ENCODE results near the gene CASZ1.

Gene CASZ1

DNA sequence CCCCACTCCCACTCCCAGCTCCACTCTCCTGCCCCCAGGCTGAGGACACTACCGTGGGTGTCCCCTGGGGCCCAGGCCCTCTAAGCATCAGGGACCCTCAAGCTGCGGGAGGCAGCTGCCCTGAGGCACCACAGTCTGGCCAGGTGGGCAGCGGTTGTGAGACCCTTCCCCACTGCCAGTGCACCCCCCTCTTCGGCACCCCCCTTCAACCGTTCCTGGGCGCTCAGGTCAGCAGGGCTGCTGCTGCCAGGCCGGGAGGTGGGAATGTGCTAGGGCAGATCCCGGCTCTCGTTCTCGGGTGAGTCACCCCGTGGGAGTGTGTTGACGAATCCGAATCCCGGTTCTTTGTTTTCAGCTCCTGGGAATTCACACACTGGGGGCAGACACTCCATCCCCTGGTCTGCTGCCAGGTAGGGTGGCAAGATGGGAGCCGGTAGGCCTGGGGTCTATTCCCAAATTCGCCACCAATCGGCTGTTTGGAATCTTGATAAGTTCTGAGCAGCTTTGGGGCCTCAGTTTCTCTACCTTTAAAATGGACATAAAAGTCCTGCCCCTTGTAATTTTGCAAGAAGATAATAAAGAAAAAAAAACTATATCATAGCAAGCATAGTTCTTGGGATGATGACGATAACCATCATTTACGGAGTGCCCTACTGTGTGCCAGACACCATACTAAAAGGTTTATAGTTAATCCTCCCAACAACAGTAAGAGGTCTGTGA is 28.5 kb upstream of the CASZ1 start:
- DNase-seq, result no peak

DNA sequence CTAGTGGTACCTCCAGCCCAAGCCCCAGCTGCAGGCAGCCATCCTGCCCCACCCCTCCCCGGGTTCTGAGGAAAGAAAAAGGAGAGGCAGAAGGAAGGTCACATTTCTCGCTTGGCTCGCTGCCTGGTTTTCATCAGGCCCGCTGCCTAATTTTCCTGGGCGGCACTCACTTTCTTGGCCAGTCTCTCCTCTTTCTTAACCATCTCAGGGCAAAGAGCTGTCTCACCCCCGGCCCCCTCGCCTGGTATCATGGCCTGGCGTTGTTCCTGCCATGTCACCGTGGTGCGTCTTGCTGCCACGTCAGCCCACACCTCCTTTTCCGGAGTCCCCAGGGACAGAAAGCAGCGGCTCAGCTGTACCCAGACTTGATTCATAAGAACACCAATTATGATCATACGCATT is 26.6 kb upstream of the CASZ1 start:
- DNase-seq, result no peak

DNA sequence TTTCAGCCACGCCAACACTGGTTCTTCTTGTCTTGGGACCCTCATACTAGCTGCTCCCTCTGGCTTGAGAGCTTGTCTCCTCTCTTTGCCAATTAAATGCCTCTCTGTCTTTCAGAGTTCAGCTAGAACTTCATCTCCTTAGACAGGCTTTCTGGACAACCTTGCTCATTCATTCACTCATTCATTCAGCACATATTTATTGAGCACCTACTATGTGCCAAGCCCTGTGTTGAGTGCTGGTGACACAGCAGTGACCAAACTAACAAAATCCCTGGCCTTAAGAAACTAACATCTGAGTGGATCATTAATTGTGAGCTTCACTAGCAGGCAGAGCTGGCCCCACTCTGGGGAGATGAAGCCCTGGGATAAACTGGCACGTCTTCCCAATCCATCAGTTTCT is 24.9 kb upstream of the CASZ1 start:
- DNase-seq, result no peak

DNA sequence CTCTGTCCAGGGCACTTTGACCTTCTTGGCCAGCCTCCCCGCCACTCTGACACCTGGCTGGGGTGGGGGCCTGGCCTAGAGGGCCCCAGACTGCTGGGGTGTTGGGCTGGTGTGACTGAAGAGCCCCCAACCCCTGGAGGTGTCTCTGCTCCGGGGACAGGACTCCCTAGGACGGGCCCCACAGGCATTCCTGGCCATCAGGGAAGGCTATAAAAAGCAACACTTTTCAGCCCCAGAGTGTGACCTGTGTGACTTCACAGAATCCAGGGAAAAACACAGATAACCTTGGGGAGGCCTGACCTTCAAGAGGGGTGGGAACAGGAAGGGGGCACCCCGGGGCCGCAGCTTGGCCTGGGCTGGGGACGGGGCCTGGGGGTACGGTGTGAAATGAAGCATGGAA is 24.0 kb upstream of the CASZ1 start:
- no peak for DNase-seq

DNA sequence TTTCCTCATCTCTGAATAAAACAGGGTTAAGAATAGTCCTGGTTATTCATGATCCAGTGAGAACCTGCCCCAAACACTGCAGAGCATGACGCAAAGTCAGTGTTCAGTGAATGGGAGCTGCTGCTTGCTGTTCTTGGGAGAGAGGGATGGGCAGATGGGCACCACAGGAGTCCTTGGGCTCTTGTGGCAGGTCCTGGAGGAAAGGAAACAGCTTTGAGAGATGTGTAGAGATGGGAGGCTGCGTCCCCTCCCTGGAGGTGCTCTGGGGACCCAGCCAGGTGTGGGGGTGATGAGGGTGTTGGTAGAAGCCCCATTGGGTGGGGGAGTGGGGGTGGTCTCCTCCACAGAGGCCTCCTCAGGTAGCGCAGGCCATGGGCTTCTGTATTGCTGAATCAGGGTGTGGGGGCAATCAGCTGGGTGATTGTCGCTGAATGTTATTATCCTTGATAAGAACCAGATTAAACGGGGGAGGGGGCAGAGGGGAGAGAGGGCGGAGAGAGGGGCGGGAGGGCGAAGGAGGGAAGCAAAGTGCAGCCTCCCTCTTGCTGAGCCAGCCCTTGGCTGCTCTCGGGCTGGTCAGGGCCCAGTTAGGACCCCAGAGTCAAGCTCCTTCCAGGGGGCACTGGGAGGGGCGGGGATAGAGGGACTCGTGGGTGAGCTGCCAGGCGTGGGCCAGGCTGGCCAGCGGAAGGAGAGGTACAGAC is 22.9 kb upstream of the CASZ1 start:
- DNase-seq, result no peak

DNA sequence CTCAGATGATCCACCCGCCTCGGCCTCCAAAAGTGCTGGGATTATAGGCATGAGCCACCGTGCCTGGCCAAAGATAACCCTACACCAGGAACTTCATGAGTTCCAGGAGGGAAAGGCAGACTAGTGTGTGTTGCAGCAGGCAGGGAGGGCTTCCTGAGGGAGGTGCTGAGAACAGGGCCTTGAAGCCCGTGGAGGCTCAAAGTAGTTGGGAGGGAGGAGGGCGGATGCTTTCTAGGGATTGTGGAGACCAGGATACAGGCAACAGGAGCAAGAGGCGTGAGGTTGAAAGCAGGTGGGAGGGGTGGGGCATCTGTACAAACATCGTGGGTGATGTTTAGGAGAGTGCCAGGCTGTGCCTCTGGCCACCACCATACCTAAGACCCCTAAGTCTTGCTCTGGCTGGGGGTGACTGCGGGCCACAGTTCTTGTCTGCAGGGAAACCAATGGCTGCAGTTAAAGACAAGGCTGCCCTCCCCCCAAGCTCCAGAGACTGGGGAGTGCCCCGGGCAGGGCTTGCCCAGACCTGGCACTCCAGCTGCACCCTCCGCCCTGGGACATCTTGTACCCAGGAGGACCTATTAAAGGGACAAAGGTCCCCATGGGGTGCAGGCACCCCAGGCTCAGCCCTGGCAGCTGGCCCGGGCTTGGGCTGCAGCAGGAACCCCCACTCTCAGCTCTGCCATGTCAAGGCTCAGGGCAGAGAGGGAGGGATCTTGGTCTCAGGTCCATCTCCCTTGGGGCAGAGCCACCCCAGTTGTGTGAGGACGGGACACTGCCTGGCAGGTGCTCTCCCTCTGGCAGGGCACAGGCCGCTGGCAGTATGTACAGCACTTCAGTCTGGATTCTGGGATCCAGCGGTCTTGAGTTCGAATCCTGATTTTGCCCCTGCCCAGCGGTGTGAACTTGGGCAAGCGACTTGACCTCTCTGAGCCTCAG is 22.1 kb upstream of the CASZ1 start:
- no peak for DNase-seq

DNA sequence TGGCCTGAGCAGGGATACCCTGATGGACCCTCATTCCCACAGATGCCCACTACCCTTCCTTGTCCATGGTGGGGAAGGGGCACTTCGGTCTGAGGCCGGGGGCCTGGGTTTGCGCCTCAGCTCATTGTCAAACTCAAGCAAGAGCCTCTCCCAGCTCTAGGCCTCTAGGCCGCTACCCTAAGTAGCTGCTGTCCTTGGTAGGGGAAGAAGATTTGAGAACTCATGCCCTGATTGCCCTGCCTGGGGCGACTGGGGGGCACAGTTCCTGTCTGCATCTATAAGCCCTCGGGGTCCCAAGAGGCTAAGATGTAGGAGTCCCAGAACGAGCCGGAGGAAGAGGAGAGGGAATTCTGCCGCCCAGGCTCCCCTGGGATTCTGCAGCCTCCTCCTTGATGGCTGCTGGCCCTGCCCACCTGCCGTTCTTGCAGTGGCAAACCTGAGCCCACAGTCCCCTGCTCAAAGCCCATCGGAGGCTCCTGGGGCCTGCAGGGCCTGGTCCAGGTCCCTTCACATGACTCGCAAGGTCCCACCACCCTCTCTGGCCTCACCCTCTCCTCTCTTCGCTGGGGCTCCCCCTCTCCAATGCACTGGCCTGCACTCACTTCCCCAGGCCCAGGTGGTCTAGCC is 20.4 kb upstream of the CASZ1 start:
- DNase-seq, result no peak

DNA sequence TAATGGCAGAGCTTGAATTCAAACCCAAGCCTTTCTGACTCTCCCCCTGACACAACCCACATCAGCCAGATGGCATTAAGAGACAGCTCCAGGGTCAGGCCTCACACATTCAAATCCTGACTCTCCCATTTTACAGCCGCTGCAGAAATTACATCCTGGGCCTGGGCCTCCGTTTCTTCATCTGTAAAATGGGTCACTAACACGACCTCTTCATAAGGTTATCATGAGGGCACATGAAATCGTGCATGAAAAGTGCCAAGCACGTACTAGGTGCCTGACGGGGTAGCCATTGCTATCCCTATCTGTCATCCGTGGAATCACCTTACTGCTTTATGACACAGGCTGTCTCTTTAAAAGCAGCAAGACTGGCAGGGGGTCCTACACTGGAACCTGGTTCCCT is 19.8 kb upstream of the CASZ1 start:
- DNase-seq, result no peak

DNA sequence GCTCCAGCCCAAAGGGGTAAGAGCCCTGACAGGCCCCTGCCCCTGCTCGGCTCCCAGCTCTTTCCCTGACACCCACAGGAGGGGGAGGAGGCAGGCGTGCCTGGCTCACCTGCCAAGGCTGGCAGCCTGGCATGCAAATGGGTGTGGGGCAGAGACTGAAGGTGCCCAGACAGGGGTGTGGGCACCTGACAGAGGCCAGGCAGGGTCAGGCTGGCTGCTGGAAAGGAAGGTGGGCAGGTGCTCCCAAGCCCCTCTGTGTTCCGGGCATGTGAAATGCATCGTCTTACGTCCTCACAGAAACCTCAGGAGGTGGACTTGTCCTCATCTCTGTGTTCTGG is 19.4 kb upstream of the CASZ1 start:
- no peak for DNase-seq

DNA sequence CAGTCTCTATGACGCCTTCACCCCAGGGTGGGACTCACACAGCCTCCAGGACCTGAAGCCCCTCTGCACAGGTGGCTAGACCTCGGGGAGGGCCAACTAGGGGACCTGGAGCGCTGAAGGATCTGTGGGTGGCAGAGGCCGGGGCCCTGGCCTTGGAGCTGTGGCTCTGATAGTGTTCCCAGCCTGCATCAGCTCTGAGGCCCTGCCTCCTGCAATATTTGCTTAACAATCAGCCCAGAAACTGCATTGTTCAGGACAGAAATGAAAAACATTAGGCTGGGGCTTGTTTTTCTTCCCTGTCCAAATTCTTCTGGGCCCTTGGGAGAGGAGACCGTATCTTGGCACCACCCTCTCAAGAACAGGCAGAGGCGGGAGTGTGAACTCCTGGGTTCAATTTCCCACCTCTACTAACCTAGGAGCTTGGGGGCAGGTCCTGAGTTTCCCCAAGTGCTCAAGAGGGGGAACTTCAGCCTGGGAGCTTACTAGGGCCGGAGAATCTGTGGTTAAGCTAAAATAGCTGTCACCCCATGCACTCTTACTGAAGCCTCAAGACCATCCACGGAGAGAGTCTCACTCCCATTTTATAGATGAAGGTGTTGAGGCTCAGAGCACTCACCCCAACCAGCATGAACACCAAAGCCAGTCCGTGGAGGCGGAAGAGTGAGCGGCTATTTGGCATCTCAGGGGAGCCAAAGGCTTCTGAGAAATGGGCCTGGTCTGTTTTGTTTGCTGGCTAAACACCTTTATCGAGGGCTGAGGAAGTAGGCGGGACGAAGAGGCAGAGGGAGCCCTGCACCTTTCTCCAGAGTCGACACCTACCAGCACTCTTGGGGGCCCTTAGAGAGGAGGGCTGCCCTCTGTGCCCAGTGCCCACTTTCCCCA is 18.8 kb upstream of the CASZ1 start:
- no peak for DNase-seq

DNA sequence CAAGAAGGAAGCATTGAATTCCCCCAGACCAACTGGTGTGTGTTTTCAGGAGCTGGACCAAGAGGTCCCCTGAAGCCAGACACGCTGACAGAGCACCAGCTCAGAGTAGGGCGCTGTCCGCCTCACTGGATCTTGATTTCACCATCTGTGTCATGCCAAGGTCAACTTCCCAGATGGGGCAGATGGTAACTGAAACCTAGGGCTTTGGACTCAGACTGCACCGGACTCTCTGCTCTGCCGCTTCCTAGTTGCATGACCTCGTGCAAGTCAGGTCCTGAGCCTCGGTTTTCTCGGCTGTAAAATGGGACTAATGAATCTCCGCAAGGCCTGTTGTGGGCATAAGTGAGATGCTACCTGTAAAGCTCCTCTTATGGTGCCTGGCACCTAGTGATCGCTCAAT is 17.9 kb upstream of the CASZ1 start:
- DNase-seq, result no peak

DNA sequence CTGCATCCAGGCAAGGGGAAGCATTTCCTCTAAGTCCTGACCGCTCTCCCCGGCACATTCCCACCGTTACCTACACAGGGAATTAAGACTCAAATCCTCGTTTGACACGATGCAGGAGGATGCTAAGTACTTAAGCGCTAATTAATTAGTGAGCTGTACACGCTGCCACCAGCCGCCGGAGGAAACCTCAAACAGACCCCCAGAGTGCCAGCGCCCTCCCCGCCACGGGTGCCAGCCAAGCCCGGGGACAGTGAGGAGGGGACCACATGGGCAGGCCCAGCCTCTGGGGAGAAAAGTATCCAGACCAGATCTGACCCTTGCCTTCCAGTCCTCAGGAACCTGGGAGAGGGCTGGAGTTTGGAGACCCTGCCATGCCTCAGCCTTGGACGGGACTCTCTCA is 17.4 kb upstream of the CASZ1 start:
- DNase-seq, result no peak

DNA sequence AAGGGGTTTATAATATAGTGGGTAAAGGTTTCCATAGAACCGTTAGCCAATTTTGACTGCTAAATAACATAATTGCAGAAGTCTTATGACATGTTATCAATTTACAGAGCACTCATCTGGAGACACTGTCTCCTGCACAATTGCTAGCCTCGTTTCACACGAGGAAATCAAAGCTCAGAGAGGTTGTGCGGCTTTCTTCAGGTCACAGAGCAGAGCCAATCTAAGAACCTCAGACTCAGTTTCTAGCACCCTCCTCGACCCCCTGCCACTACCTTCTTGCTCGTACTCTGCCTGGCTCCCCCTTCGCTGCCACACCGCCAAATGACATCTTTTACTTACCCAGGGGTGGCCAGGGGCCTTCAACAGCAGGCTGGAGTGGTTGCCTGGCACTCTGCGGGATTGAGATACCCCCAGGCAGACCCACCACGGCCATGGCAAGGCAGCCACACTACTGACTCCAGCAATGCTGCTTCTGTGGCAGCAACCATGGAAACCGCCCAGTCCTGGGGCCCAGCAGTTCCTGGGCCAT is 16.0 kb upstream of the CASZ1 start:
- DNase-seq, result no peak

DNA sequence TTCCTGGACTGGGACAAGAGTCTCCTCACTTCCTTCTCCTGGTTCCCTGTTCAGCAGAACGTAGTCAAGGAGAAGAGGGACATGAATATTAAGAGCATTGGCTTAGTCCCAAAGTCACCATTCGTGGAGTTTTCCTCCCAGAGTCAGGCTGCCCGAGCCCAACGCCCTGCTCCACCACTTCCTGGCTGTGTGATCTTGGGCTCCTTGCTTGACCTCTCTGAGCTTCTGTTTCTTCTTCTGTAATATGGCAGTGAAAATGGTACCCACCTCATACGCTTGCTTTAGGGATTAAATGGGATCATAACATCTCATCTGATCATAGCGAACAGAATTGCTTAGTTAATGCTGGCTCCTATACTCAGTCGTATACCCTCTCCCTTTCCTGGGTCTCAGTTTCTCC is 12.0 kb upstream of the CASZ1 start:
- DNase-seq, result no peak

DNA sequence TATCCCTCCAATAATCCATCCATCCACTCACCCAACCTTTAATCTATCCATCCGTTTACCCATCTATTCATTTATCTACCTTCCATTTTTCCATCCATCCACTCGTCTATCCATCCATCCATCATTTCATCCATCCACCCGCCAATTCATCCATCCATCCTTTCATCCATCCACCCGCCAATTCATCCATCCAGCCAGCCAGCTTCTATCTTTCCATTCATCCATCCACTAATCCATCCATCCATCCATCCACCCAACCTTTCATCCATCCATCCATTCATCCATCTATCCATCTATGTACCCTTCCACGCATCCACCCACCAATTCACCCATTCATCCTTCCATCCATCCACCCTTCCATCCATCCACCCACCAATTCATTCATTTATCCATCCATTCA is 10.5 kb upstream of the CASZ1 start:
- DNase-seq, result no peak

DNA sequence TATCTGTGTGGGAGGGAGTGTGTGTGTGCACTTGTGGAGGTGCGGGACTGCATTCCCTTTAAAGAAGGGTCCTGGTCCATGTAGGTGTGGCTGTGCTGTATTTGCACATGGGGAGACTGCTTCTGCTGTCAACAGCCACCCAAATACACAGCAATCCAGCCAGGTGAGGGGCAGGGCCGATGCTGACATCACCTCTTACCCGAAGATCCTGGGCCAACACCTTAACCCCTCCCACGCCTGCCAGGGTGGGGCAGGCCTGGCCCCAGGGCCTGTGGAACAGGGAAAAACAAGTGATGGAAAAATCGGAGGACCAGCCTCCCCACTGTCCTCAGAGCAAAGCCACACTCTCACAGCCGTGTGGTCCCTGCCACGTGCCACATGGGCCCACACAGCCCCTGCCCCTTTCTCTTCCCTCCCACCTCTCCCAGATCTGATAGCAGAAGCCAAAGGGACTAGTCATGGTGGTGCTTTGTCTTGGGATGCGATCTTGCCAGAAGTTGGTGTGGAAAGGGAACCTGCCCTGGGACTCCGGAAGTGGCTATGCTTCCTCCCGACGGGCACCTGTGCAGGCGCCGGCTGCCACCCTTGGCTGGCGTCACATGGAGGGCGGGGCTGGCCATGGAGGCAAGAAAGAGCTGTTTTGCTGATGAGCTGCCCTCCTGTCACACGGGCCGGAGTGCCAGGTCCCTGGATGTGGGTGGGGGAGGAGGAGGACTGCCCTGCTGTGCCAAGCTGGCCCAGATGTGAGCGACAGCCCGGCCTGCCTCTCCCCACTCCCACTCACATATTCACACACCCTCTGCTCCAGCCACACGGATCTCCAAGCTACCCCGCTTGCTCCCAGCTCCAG is 7.8 kb upstream of the CASZ1 start:
- DNase-seq, result no peak

DNA sequence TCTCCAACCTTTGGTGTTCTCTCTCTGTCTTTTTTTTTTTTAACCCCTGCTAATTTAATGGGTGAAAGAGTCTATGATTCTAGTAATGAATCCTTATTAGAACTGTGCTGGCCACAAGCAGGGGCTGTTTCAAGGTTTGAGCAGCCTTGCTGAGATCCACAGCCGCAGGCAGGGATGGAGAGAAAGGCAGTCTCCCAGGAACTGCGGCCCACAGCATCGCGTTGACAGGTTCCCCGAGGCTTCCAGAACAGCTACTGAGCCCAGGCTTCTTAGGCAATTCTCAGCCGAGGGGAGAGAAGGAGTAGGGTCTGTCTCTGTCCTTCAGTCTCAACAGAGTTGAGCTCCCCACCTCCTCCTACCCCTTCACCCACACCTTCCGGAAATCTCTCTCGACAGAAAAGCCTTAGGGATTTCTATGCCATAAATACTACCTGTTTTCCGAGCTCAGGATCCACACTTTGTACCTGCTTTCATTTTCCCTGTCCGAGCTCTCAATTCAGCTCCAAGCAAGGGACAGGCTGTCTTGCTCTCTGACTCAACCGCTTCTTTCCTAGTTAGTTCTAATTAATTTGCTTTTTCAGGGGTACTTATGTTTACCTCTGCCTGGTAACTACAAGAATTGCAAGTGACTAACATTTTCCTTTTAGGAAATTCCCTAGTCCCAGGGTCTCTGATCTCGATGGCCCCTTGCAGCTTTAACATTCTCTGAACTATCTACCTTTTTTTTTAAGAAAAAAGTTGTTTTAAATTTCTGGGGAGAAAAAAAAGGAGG is 6.7 kb upstream of the CASZ1 start:
- no peak for DNase-seq

DNA sequence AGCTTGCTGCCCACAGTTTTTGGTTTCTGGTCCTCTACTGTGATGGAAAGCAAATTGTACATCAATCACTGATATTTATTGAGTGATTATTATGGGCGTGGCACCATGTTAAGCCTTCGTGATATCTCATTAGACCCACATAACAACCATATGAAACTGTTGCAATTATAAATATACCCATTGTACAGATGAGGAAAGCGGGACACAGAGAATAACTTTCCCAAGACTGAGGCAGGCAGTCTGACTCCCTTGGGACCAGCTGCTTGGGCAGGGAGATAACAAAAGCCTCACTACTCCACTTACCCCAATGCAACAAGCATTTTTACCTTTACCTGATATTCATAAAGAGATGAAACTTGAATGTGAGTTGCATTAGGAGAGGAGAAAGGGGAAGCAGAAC is 4.3 kb upstream of the CASZ1 start:
- no peak for DNase-seq

DNA sequence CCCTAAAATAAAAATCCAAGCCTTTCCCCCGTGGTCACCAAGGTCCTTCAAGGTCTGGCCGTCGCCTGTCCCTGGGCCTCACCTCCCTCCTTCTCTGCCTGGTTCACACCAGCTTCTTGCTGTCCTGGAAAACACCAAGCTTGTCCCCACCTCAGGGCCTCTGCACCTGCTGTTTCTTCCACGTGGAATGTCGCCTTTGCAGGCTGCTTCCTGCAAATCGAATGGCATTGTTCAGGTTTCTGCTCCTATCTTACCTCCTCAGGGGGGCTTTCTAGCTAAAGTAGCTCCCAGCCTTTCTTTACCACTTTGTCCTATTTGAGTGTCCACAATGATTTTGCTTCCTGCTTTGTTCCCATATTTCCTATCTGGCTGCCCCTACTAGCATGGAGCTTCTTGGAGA is 3.3 kb upstream of the CASZ1 start:
- DNase-seq, result no peak

DNA sequence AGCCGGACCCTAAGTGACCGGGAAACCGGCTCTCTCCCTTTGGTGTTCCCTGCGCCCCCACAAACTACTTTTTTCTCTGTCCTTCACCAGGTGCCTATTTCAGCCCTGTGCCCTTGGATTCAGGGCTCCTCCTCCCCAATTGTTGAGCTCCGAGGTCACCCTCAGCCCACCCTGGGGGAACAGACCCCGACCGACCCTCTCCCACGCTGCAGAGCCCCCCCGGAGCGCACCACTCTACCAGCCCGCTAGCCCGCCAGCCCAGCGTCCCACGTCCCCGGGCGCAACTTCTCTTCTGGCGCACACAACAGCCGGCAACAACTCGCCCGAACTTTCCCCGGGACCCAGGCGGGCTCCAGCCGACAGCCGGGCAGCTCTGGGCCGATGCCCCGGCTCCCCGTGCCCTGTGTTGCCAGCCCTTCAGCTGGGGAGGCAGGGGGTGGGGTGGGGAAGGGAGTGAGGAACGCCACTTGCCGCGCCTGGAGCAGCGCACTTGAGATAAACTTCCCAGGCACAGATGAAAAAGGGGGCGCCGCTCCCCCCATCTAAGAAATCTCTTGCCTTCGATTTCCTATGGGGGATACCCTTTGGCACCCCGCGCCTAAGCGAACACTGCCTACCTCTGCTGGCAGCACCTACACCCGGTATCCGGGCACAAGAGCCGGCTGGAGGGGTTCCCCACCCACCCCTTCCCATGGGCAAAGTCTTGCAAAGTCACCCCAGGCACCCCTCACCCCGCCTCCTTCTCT is 997 bp downstream of the CASZ1 start:
- DNase-seq, result no peak

Data from activated gamma-delta T cell treated with Interleukin-2 at 50 U/mL for 16 hours (primary cell).